HepG2 (cell line): ENCODE results near the gene GRM8. TPM values are rescaled to one million over a fixed set of nuclear protein-coding genes. Genes with fewer than 3 reads are reported as not detected.

Experiments used
- CREBL2 ChIP-seq: sonication (generic); formaldehyde crosslinking; IDR thresholded peaks from 2 replicates; pipeline ENCODE4 v1.8.1; 2023; ENCODE audit warnings: missing genetic modification reagents, mild to moderate bottlenecking, borderline replicate concordance
- CTCF ChIP-seq: sonication (generic); formaldehyde crosslinking; IDR thresholded peaks from 2 replicates; pipeline ENCODE4 v1.5.0; 2020; ENCODE audit warnings: mild to moderate bottlenecking, missing genetic modification reagents, moderate library complexity
- FOXA1 ChIP-seq, 2 experiments: fragments of 450-650 bp in 1 of 2; sonication (generic) in 1 of 2; formaldehyde crosslinking in 1 of 2; IDR thresholded peaks; 2 replicates each; pipeline versions ENCODE4 v1.4.0 to v1.6.1; 2016 to 2020; ENCODE audit warnings: missing genetic modification reagents in 1 of 2
- GZF1 ChIP-seq: sonication (generic); formaldehyde crosslinking; IDR thresholded peaks from 2 replicates; pipeline ENCODE4 v1.5.1; 2020; ENCODE audit warnings: mild to moderate bottlenecking, missing genetic modification reagents
- HDAC6 ChIP-seq: fragments of 200-600 bp; sonication (generic); IDR thresholded peaks from 2 replicates; pipeline ENCODE4 v1.7.0; 2017; ENCODE audit warnings: mild to moderate bottlenecking, antibody characterized with exemption, low read length, low read depth
- HNRNPL ChIP-seq: fragments of 200-400 bp; formaldehyde crosslinking; IDR thresholded peaks from 2 replicates; pipeline ENCODE4 v1.6.1; 2017; ENCODE audit warnings: mild to moderate bottlenecking, low read depth, low read length
- IKZF5 ChIP-seq: IDR thresholded peaks from 2 replicates; pipeline ENCODE4 v1.6.1; 2018; ENCODE audit warnings: missing genetic modification reagents, mild to moderate bottlenecking, missing compliant biosample characterization
- JDP2 ChIP-seq: sonication (generic); formaldehyde crosslinking; IDR thresholded peaks from 2 replicates; pipeline ENCODE4 v1.8.1; 2022; ENCODE audit warnings: missing genetic modification reagents, borderline replicate concordance
- KAT2B ChIP-seq: fragments of 150-350 bp; IDR thresholded peaks from 2 replicates; pipeline ENCODE4 v1.6.1; 2014; ENCODE audit warnings: low read depth, low read length, borderline replicate concordance
- KLF15 ChIP-seq: sonication (generic); formaldehyde crosslinking; IDR thresholded peaks from 2 replicates; pipeline ENCODE4 v1.8.1; 2023; ENCODE audit warnings: borderline replicate concordance, mild to moderate bottlenecking, inconsistent platforms, missing genetic modification reagents, mixed read lengths
- MYNN ChIP-seq: sonication (generic); formaldehyde crosslinking; IDR thresholded peaks from 2 replicates; pipeline ENCODE4 v1.4.0; 2020; ENCODE audit warnings: mild to moderate bottlenecking, low read depth, missing genetic modification reagents
- PITX1 ChIP-seq: sonication (generic); formaldehyde crosslinking; IDR thresholded peaks from 2 replicates; pipeline ENCODE4 v1.5.1; 2020; ENCODE audit warnings: mild to moderate bottlenecking, missing genetic modification reagents
- RBM39 ChIP-seq: fragments of 200-400 bp; formaldehyde crosslinking; IDR thresholded peaks from one replicate; pipeline ENCODE4 v1.6.1; 2018; ENCODE audit warnings: antibody characterized with exemption, mild to moderate bottlenecking, low read depth, low read length; ENCODE audit not compliant: poor library complexity, severe bottlenecking
- REL ChIP-seq: sonication (generic); formaldehyde crosslinking; conservative IDR thresholded peaks from 2 replicates; pipeline ENCODE4 v1.8.0; 2022; ENCODE audit warnings: mild to moderate bottlenecking, missing genetic modification reagents, moderate library complexity
- STAT5B ChIP-seq: sonication (generic); formaldehyde crosslinking; IDR thresholded peaks from 2 replicates; pipeline ENCODE4 v1.4.0; 2020; ENCODE audit warnings: missing genetic modification reagents
- TFDP1 ChIP-seq: IDR thresholded peaks from 2 replicates; pipeline ENCODE4 v1.6.1; 2016; ENCODE audit warnings: missing compliant biosample characterization, missing genetic modification reagents, borderline replicate concordance
- ZBTB4 ChIP-seq: sonication (generic); formaldehyde crosslinking; IDR thresholded peaks from 2 replicates; pipeline ENCODE4 v1.4.0; 2020; ENCODE audit warnings: missing genetic modification reagents, mild to moderate bottlenecking, borderline replicate concordance
- ZMAT3 ChIP-seq: sonication (generic); formaldehyde crosslinking; conservative IDR thresholded peaks from 2 replicates; pipeline ENCODE4 v1.7.0; 2021; ENCODE audit warnings: missing genetic modification reagents
- ZNF430 ChIP-seq: sonication (generic); formaldehyde crosslinking; IDR thresholded peaks from 2 replicates; pipeline ENCODE4 v1.9.0; 2021; ENCODE audit warnings: mild to moderate bottlenecking, missing genetic modification reagents
- ZNF597 ChIP-seq: sonication (generic); formaldehyde crosslinking; IDR thresholded peaks from 2 replicates; pipeline ENCODE4 v1.5.0; 2020; ENCODE audit warnings: missing genetic modification reagents
- ZNF672 ChIP-seq: sonication (generic); formaldehyde crosslinking; IDR thresholded peaks from 2 replicates; pipeline ENCODE4 v1.8.1; 2022; ENCODE audit warnings: missing genetic modification reagents
- ZNF747 ChIP-seq: sonication (generic); formaldehyde crosslinking; IDR thresholded peaks from 2 replicates; pipeline ENCODE4 v1.8.1; 2023; ENCODE audit warnings: missing genetic modification reagents, mild to moderate bottlenecking, borderline replicate concordance
- polyA plus RNA-seq, 8 experiments: library from polyadenylated mRNA; depleted of rRNA in 3 of 8; stranded (reverse) in 7 of 8; unstranded in 1 of 8; fragments of >200 nt; fragmentation: Illumina TruSeq in 4 of 8; extraction: Trizol in 4 of 8; gene quantifications; 2 replicates each; pipeline versions ENCODE4 v1.2.1 to v1.2.3, GENCODE V29; 2011 to 2016; ENCODE audit warnings: low read depth in 4 of 8, missing spikeins in 1 of 8, mixed read lengths in 1 of 8; ENCODE audit not compliant: insufficient read depth in 1 of 8
- total RNA-seq, 5 experiments: library from RNA; depleted of rRNA; stranded (reverse); fragments of >200 nt; fragmentation: Illumina TruSeq; extraction: Trizol; gene quantifications; 2 replicates each; pipeline ENCODE4 v1.2.3, GENCODE V29; 2016; ENCODE audit warnings: low read depth in 1 of 5

GRM8 gene
- total and polyA plus RNA-seq, 2 of the 13 experiments (the other 11 are each of a cell fraction or from before 2014, with no cell fraction given), result not detected

- TF ChIP-seq REL (CRISPR knock-in tag) (no peak), JDP2 (CRISPR knock-in tag) (peak; percentile 46; the same call in 1 of the 2 replicates), IKZF5 (CRISPR knock-in tag) (peak; percentile 54; the same call in 1 of the 2 replicates), KLF15 (CRISPR knock-in tag) (peak; percentile 65; the same call in 1 of the 2 replicates), MYNN (0 out of 2 replicates have a peak, but pooled peaks have one; percentile 69), HNRNPL (no peak), TFDP1 (no peak), PITX1 (no peak), STAT5B (CRISPR knock-in tag) (no peak), RBM39 (no peak), FOXA1 (IDR thresholded peaks at IDR 0.05) (no peak), FOXA1 (CRISPR knock-in tag; IDR thresholded peaks at IDR 0.05) (no peak), KAT2B (no peak), ZNF597 (CRISPR knock-in tag) (no peak), ZBTB4 (no peak), ZMAT3 (peak; percentile 84; the same call in 1 of the 2 replicates), ZNF672 (CRISPR knock-in tag) (no peak), ZNF747 (CRISPR knock-in tag) (no peak), CTCF (CRISPR knock-in tag) (peak; percentile 50), HDAC6 (no peak), ZNF430 (CRISPR knock-in tag) (peak; percentile 49; the same call in 1 of the 2 replicates), CREBL2 (CRISPR knock-in tag) (no peak), GZF1 (CRISPR knock-in tag) (no peak)
Measured at GRCh38 chr7:127107601-127108007, 145.1 kb downstream of the GRM8 start (continued).
